Measurements from ENCODE around the gene RDH16. TPM values are rescaled to one million over a fixed set of nuclear protein-coding genes. Genes with fewer than 3 reads are reported as not detected.

The RDH16 gene
- total RNA-seq, 4 donors from 2014 or later, result 0.29 to 2.1 (median 1.3) TPM

DNA sequence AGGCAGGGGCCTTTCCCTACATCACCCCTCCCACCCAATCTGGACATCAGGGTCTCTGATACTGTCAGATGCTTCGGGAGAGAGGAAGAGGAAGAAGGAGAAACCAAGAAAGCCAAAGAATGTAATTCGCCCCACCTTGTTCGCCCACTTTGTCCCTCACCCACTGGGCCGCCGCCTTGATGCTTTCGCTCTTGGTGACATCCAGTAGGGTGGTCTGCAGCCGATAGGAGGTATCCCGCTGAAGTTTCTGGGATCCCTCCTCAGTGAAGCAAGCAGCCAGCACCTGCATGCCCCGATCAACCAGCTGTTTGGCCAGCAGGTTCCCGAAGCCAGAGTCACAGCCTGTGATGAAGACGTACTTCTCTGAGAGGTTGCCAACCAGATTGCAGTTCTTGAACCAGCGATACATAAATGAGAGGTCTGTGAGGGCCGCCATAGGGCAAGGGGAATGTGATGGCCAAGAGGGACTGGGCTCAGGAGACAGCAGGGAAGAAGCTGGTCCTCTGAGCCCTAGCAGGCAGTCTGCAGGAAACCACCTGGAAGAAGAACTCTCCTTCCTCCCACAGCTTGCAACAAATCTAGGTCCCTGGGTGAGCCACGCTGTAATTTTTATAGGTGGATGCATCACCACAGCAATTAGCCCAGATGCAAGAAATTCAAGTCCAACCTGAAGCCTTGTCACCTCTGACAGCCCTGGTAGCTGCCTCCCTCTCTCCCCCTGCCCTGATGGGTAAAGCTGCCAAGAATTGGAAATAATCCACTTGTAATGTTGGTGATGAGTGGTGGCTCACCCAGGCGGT lies 23.4 kb downstream of the RDH16 start, which contains the start of gene SDR9C7:
TSS of gene SDR9C7 (minus strand) at position 583 of the 800 bp plus-strand sequence. CDS start at position 436, 147 bp downstream.
- intact Hi-C loops (cut with DNase I; ENCODE audit: low total_unique reads), result no loop called here
- TF ChIP-seq POLR2A (IDR thresholded peaks at IDR 0.05), result no peak
- TF ChIP-seq, protein P1, sequence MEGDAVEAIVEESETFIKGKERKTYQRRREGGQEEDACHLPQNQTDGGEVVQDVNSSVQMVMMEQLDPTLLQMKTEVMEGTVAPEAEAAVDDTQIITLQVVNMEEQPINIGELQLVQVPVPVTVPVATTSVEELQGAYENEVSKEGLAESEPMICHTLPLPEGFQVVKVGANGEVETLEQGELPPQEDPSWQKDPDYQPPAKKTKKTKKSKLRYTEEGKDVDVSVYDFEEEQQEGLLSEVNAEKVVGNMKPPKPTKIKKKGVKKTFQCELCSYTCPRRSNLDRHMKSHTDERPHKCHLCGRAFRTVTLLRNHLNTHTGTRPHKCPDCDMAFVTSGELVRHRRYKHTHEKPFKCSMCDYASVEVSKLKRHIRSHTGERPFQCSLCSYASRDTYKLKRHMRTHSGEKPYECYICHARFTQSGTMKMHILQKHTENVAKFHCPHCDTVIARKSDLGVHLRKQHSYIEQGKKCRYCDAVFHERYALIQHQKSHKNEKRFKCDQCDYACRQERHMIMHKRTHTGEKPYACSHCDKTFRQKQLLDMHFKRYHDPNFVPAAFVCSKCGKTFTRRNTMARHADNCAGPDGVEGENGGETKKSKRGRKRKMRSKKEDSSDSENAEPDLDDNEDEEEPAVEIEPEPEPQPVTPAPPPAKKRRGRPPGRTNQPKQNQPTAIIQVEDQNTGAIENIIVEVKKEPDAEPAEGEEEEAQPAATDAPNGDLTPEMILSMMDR (IDR thresholded peaks at IDR 0.05), result no peak
- DNase-seq, result no peak

DNA sequence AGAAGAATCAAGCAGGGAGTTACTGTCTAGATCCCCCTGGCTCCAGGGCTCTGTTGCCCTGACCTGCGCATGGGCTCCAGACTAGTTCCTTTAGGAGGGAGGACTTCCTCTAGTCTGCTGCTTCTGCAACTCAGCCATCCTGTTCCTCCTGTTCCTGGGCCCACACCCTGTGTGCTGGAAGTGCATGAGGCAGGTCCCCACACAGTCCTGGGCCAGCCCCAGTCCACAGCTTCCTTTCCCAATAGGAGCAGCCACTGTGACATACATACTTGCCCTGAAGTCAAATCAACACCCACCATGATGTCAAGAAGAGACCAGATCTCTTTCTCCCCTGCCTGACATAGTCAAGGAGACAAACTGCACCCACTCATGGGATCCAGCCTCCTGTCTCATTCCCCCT lies 24.5 kb downstream of the RDH16 start:
- H3K27ac ChIP-seq, result no peak overlapping the region
- TF ChIP-seq POLR2A (IDR thresholded peaks at IDR 0.05), result no peak
- TF ChIP-seq, protein P1 (IDR thresholded peaks at IDR 0.05), result no peak
- intact Hi-C loops (cut with DNase I; ENCODE audit: low total_unique reads), result no loop called here
- no peaks in the 10 kb centered on the region for H3K36me3 ChIP-seq
- DNase-seq, result no peak
- no peaks in the 10 kb centered on the region for H3K9me3 ChIP-seq
- H3K4me1 ChIP-seq, result no peaks in the 10 kb centered on the region
- H3K4me3 ChIP-seq, result no peak overlapping the region
- no peaks in the 10 kb centered on the region for H3K27me3 ChIP-seq

More for the DNA sequence above, 23.4 kb downstream of the RDH16 start, which contains the start of gene SDR9C7:
- H3K36me3 ChIP-seq, result no peaks in the 10 kb centered on the region
- no peaks in the 10 kb centered on the region for H3K4me1 ChIP-seq
- H3K9me3 ChIP-seq, result no peaks in the 10 kb centered on the region
- no peak within 1 kb of the TSS for H3K4me3 ChIP-seq
- H3K27ac ChIP-seq, result no peak within 1 kb of the TSS
- no peaks in the 10 kb centered on the region for H3K27me3 ChIP-seq

- no peak for DNase-seq
- H3K9me3 ChIP-seq, result no peaks in the 10 kb centered on the region
These were observed 25.3 kb downstream of the RDH16 start for GRCh38 chr12:56932146-56932545.

GRCh38 chr12:56931474-56931978 lies 25.9 kb downstream of the RDH16 start:
- TF ChIP-seq, protein P1 (IDR thresholded peaks at IDR 0.05), result no peak
- TF ChIP-seq POLR2A (IDR thresholded peaks at IDR 0.05), result no peak
- no peaks in the 10 kb centered on the region for H3K9me3 ChIP-seq
- H3K27ac ChIP-seq, result no peak overlapping the region
- DNase-seq, result no peak
- H3K4me3 ChIP-seq, result no peak overlapping the region
- intact Hi-C loops (cut with DNase I; ENCODE audit: low total_unique reads), result no loop called here
- no peaks in the 10 kb centered on the region for H3K4me1 ChIP-seq
- no peaks in the 10 kb centered on the region for H3K36me3 ChIP-seq
- H3K27me3 ChIP-seq, result no peaks in the 10 kb centered on the region

More at GRCh38 chr12:56932146-56932545, 25.3 kb downstream of the RDH16 start:
- H3K4me1 ChIP-seq, result no peaks in the 10 kb centered on the region
- TF ChIP-seq, protein P1 (IDR thresholded peaks at IDR 0.05), result no peak
- TF ChIP-seq POLR2A (IDR thresholded peaks at IDR 0.05), result no peak
- no peaks in the 10 kb centered on the region for H3K27me3 ChIP-seq
- H3K4me3 ChIP-seq, result no peak overlapping the region
- H3K36me3 ChIP-seq, result no peaks in the 10 kb centered on the region
- no peak overlapping the region for H3K27ac ChIP-seq
- intact Hi-C loops (cut with DNase I; ENCODE audit: low total_unique reads), result no loop called here

DNA sequence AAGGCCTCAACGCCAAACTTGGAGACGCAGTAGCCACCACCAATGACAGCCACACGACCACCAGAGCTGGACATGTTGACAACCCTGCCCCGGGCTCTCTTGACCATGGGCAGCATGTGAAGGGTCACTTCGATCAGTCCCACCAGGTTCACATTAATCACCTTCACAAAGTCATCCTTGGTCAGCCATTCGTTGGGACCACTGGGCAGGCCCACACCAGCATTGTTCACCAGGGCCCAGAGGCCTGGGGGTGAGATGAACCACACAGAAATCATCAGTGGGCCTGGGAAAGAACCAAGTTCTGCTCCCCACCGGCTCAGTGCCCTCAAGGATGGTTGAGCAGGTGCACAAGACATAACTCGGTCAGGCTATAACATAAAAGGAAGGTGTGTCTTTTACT lies 27.2 kb downstream of the RDH16 start:
- Histone ChIP-seq H3K27me3 (no peaks in the 10 kb centered on the region), H3K4me1 (no peaks in the 10 kb centered on the region), H3K36me3 (no peaks in the 10 kb centered on the region), H3K27ac (no peak overlapping the region), H3K9me3 (no peaks in the 10 kb centered on the region), H3K4me3 (no peak overlapping the region)
- TF ChIP-seq, protein P1 (IDR thresholded peaks at IDR 0.05), result no peak
- no peak for TF ChIP-seq POLR2A (IDR thresholded peaks at IDR 0.05)
- intact Hi-C loops (cut with DNase I; ENCODE audit: low total_unique reads), result no loop called here
- DNase-seq, result no peak
